GM19455 (cell line): Measurements from ENCODE around the gene CTBP2.

Experiments
- ATAC-seq: cut with Tn5 transposase; IDR thresholded peaks from one replicate; pipeline ENCODE4 v1.9.1; 2021; ENCODE audit not compliant: unreplicated experiment

CTBP2 gene

DNA sequence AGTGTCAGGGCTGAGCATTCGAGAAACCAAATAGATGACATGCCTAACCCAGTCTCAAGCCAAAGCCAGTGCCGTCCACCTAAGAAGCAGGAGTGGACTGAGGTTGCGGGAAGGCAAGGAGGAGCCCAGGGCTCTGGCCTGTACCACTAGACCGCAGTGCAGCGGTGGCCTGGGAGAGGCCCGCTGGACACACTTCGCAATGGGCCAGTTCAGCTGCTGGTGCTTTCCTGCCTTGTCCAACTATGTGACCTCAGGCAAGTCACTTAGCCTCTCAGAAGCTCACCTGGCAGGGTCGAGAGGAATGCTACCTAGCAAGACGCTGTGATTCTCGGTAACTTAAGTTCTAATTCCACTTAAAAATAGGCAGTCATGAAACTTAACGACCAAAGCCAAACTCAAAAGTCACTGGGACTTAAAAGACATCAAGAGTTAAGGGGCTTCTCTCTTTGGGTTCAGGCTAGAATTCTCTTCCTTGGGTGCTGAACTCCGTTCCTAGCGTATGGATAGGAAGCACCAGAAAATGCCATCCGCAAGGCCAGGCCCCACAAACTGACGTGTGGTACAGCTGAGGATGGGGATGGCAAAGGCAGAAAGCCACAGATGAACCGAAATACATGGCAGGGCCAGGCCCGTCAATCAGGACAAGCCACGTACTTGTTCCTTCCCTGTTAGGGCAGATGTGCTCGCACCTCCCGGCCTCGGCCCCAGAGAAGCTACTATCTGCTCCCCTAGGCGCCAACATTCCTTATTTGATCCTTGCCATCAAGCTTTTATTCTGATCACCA, 34.2 kb downstream of the CTBP2 start:
- ATAC-seq = no peak

DNA sequence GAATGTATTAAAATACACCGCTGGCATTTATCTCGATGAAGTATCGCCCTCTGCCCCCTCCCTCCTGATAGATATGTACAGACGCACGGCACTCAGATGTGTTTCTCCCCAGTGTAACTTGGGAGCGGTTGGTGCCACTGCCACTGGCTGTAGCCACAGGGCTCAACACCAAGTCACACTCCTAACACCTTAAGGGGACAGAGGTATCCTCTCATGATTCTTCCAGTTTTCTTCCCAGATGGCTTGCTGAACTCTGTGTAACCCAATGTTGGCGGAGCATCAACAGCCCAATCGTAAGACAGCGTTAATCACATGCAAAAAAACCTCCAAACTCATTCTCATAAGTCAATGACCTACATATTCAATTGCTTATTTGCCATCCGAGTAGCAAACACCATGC, 35.5 kb downstream of the CTBP2 start:
- ATAC-seq = no peak

DNA sequence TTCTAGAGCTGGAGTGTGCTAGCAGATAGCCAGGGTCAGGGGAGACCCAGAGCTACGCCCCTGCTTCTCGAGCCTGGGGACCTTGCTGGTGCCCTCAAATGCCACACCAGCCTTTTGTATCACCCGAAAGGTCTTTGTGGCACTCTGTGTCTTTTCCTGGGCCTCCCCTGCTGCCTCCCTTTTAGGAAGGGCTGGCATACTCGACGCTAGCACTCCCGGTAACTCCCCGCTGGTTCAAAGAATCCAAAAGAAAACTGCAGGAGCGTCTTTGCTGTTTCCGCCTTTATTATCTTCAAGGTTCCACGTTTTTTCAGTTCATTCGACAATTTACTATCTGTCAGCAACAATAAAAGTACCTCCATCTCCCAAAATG, 36.3 kb downstream of the CTBP2 start:
- ATAC-seq = no peak

DNA sequence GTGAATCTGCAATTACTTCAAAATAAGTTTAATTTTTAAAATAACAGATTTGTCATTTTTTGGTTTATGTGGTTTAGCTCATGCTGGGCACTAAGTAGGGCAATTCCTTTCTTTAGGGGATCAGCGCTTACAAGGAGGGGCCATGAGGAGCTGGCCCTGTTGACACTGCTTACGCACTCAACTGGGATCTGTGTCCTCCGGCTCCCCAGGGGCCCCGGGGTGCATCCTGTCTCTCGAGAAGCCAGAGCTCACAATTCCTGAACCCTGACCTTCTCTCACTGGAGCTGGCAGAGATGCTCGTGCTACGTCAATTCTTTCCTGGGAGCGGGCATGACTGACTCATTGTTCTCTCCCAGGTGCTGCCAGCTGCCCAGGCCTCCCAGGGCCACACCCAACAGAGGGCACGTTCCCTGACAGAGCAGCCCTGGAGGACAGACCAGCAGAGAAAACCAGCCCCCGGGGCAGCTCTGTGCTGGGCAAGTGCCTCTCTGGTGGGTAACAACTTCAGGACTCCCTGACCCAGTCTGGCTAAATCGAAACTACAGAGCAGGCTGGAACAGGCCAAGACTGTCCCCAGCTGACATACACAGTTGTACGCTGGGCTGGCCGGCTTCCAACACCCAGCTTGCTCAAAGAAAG, 36.8 kb downstream of the CTBP2 start:
- no peak for ATAC-seq

DNA sequence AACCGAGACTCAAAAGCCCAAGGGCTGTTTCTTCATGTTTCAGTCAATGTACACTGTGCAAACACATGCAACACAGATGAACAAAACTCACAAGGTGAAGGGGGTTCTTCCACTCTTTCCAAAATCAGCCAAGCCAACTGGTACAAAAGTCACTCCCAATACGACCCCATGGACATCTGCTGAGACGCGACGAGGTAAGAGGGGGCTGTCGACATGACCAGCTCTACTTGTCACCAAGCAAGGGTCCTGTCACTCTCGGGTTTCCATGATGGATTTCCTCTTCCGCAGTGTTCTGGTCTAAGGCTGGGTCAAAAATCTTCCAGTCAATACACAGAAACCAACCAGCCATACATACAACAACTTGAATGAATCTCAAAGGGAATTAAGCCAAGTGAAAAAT, 37.8 kb downstream of the CTBP2 start:
- ATAC-seq = no peak

DNA sequence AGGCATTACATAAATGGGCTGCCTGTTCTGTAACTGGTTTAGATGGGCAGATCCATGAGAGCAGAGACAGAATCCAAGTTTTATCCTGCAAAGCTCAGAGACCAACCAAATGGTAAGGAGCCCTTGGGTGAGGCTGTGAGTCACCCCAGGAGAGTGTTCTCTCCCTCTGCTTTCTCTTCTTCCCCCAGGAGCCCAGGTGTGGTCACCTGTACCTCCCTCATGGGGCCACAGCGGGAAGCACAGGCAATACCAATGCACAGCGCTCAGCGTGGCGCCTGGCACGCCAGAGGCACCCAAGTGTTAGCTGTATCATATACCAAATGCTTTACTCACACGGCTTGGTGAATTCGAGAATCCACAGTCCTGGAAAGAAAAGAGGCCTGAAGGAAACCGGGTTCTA, 39.4 kb downstream of the CTBP2 start:
- no peak for ATAC-seq

GRCh38 chr10:125120053-125120710, 40.2 kb downstream of the CTBP2 start:
- ATAC-seq = no peak

- no peak for ATAC-seq
Measured at GRCh38 chr10:125118701-125119100, 41.7 kb downstream of the CTBP2 start.

GRCh38 chr10:125118011-125118611, 42.3 kb downstream of the CTBP2 start:
- ATAC-seq = no peak

DNA sequence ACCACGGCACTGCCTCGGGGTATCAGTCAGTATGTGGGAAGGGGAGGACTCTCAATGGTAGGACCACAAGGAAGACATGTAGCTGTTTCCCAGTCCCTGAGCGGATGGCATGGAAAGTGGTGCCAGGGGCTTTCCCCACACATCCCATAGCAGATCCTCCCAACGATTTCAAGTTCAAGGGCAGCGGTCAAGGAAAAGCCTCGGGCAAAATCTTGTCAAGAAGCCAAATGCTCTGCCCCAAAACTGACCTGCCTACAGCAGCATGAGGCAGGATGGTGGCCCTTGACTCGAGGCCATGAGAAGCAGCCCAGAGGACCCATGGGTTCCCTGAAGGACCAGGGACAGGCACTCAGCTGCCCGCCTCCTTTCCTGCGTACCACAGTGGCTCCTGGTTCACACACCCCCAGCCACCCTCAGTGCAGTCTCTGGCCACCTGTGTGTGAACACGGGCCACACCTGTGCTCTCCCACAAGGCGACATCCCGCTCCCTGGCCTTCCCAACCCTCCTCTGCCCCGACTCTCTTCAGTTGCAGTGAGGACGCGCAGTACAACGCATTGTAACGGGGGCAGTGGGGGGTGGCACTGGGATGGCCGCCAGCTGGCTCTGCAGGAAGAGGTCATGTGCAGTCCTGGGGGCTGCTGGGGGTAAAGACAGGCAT, 43.6 kb downstream of the CTBP2 start:
- no peak for ATAC-seq

GRCh38 chr10:125116041-125116649, 44.2 kb downstream of the CTBP2 start:
- ATAC-seq = no peak

DNA sequence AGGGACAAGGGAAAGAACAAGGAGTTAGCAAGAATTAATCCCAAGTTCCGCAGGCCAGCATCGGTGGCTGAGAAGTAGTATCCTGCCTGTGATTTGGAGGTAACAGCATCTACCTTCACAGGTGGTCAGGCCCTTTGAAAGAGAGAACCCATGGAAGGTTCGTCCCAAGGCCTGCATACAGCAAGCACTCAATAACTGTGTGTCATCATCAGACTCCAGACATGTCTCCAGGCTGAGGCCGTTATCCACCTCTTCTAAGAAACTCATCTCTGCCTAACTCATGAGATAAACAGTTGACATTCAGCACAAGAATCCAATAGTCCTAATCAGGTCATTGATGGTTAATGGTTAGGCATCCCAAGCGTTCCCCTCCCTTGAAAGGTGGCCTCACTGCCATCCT, 45.0 kb downstream of the CTBP2 start:
- ATAC-seq = no peak

DNA sequence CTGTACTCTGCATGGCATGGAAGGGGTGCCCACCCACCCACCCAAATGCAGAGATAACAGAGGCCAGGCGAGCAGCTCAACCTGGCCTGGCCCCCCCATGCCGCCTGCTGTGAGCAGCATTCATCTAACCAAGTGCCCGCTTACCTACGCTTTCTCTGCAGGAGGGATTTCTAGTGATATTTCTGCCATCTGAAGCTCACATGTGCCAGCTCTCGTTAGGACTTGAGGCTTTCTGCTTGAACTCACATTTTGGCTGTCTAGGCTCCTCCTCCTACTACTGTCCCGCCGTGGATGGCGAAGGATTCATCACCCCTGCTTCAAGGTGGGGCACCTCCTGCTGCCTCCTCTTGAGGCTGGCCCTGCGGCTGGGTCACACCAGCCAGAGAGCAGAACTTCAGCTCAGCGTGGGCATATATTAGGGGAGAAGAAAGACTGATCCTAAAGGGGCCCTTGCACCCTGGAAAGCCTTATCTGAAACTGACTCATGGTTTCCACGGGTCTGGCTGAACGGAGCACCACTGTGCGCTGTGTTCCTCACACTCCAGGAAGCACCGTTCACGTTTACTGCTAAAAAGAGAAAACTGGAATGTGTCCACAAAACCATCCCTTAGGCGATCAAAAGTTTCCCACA, 45.5 kb downstream of the CTBP2 start:
- no peak for ATAC-seq

DNA sequence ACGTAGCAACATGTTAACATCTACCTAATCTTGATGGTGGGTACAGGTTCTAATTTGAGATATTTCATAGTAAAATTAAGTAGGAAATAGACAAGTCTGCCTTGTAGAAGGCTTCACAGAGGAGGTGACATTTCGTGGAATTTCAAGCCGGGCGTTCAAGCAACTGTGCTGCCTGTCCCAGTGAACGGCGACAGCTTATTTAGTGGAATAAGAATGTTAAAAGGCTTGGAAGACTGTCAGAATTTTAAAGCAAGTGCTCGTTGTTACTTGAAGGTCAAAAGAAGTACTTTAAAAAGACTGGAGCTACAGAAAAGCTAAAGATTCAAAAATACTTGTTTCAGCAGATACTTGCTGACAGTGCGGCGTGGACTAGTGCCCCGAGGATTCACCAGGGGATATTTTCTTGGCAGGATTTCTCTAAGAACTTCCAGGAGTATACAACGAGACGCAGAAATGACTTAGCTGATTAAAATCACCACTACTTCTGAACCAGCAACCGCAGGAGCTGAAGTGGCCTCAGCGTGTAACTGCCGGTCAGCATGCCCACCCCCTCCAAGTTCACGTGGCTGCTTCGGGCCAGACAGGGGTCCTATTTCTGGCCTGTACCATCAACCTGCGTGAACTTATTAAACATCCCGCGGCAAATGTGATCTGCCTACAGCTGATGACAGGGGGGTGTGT, 46.5 kb downstream of the CTBP2 start:
- no peak for ATAC-seq

DNA sequence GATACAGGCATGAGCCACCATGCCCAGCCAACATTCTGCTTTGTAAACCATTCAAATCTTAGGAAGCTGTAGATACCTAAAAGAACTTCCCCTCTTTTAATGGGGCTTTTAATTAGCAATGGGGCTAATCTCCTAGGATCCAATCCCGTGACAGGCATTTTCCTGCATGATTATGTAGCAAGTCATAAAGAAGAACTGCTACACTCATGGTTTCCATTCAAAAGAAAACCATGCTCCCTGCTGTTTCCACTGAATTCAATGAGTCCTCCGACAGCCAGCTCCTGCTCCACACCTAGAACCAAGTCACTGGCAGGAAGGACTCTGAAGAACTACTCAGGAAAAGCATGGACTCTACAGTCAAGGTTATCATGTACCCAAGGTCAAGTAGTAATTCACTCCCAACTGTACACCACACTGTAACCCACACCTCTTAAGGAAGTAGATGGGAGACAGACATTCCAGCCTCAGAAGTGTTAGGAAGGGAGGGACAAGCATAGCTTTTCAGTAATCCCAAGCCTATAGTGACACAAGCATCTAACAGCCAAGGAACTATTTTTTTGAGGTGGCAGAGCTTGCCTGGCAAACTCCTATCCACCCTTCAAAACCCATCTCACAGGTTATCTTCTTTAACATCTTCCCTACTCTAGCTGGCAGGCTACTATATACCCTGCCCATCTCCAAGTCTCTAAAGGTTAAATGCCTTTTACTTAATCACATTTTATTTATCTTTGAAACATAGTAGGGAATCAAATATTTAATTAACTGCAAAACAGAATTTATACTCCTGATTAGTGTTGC, 47.5 kb downstream of the CTBP2 start:
- ATAC-seq = no peak

GRCh38 chr10:125111118-125111727, 49.1 kb downstream of the CTBP2 start:
- no peak for ATAC-seq

- ATAC-seq = no peak
Measured at GRCh38 chr10:125107965-125108580, 52.3 kb downstream of the CTBP2 start.
